Measurements from ENCODE around the gene CTTN. TPM values are rescaled to one million over a fixed set of nuclear protein-coding genes. Genes with fewer than 3 reads are reported as not detected.

Gene CTTN
- total and polyA plus RNA-seq, 2 of the 8 experiments (the other 6 are each of a cell fraction or from before 2014, with no cell fraction given), result 84.6 to 216 TPM

DNA sequence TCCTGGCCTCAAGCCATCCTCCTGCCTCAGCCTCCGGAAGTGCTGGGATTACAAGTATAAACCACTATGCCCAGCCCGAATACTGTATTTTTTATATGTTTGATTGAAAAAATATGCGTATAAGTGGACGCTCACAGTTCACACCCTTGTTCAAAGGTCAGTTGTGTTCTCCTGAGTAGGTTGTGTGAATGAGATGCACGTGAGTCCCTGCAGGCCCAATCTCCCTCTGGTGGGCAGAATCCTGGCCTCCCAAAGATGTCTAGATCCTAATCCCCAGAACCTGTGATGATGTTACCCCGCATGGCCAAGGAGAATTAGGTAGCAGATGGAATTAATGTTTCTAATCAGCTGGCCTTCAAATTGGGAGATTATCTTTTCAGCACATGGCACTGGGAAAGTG is 41.9 kb downstream of the CTTN start:
- Histone ChIP-seq H3K4me2 (ENCODE audit: insufficient read depth in 1 of 2, low read depth in 2 of 2, low read length in 2 of 2) (no peak overlapping the region), H4K5ac (ENCODE audit: insufficient read length, low read depth, low read length) (no peak overlapping the region), H2AFZ (ENCODE audit: low read length) (no peak overlapping the region), H2AK5ac (ENCODE audit: low read depth, low read length) (no peak overlapping the region), H4K8ac (ENCODE audit: extremely low read depth, insufficient read depth, low read length) (no peak overlapping the region), H3K79me1 (ENCODE audit: low read depth, low read length) (no peaks in the 10 kb centered on the region; the same call in 1 of the 2 replicates), H2BK120ac (replicated peaks; ENCODE audit: low read depth, low read length) (no peak overlapping the region), H2BK15ac (ENCODE audit: low read length) (no peak overlapping the region), H3K23me2 (ENCODE audit: low read depth, low read length) (no peaks in the 10 kb centered on the region), H2BK20ac (ENCODE audit: low read length) (no peak overlapping the region), H4K20me1 (replicated peaks in 1 of 2; ENCODE audit: control insufficient read depth in 1 of 2, insufficient read depth in 2 of 2, low read length in 2 of 2) (peaks cover 2% of the 10 kb centered on the region in 2 experiments), H3K56ac (replicated peaks; ENCODE audit: insufficient read length, low read depth, low read length) (no peak overlapping the region), H3K27me3 (replicated peaks in 1 of 4; ENCODE audit: control insufficient read depth in 3 of 4, extremely low read depth in 1 of 4, insufficient read depth in 3 of 4, low read length in 3 of 4) (no peaks in the 10 kb centered on the region), H3K4me1 (replicated peaks in 1 of 4; ENCODE audit: control insufficient read depth in 3 of 4, insufficient read depth in 4 of 4, low read length in 3 of 4) (peaks cover 0 to 5% (median 0%) of the 10 kb centered on the region in 4 experiments; a peak in 1 of 7 replicates), H3K4me3 (ENCODE audit: extremely low read depth in 1 of 4, insufficient read depth in 2 of 4, low read depth in 3 of 4, low read length in 4 of 4) (no peak overlapping the region), H3K18ac (ENCODE audit: extremely low read depth, low read length) (no peak overlapping the region), H4K91ac (replicated peaks; ENCODE audit: insufficient read length, low read length) (no peak overlapping the region), H2BK12ac (ENCODE audit: low read depth, low read length) (no peak overlapping the region), H3K9me3 (ENCODE audit: insufficient read depth in 2 of 2, low read depth in 1 of 2, low read length in 1 of 2) (no peaks in the 10 kb centered on the region), H3K36me3 (ENCODE audit: control insufficient read depth in 2 of 4, insufficient read depth in 4 of 4, low read length in 3 of 4) (peaks cover 12 to 26% (median 19%) of the 10 kb centered on the region in 4 experiments; a peak in 7 of 8 replicates), H3K9ac (replicated peaks in 1 of 4; ENCODE audit: extremely low read depth in 1 of 4, low read depth in 3 of 4, low read length in 3 of 4) (no peak overlapping the region), H3K27ac (ENCODE audit: low read depth, low read length) (no peak overlapping the region), H3K23ac (ENCODE audit: insufficient read length) (no peak overlapping the region), H3K14ac (ENCODE audit: insufficient read length) (no peak overlapping the region), H3K4ac (replicated peaks; ENCODE audit: insufficient read length, low read depth, low read length) (no peak overlapping the region), H3K79me2 (ENCODE audit: control insufficient read depth in 1 of 2, insufficient read depth in 2 of 2, low read length in 2 of 2) (no peaks in the 10 kb centered on the region), H2BK5ac (ENCODE audit: low read depth, low read length) (no peak overlapping the region)
- POLR2A ChIA-PET (ENCODE audit: partially characterized antibody), result interaction anchor here (1.0 to 1.5 kb wide), 3 partner anchors 10 to 19 kb away, joined by 3 to 4 read pairs (median 4); no protein-coding TSS in a partner anchor
- TF ChIP-seq HDAC2 (IDR thresholded peaks at IDR 0.05; ENCODE audit: borderline replicate concordance in 1 of 2, low read depth in 2 of 2, low read length in 2 of 2) (no peak), SP4 (IDR thresholded peaks at IDR 0.05; ENCODE audit: low read length) (no peak), CHD1 (IDR thresholded peaks at IDR 0.05; ENCODE audit: low read depth, low read length) (no peak)
- TF ChIP-seq, protein P1, sequence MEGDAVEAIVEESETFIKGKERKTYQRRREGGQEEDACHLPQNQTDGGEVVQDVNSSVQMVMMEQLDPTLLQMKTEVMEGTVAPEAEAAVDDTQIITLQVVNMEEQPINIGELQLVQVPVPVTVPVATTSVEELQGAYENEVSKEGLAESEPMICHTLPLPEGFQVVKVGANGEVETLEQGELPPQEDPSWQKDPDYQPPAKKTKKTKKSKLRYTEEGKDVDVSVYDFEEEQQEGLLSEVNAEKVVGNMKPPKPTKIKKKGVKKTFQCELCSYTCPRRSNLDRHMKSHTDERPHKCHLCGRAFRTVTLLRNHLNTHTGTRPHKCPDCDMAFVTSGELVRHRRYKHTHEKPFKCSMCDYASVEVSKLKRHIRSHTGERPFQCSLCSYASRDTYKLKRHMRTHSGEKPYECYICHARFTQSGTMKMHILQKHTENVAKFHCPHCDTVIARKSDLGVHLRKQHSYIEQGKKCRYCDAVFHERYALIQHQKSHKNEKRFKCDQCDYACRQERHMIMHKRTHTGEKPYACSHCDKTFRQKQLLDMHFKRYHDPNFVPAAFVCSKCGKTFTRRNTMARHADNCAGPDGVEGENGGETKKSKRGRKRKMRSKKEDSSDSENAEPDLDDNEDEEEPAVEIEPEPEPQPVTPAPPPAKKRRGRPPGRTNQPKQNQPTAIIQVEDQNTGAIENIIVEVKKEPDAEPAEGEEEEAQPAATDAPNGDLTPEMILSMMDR (IDR thresholded peaks at IDR 0.05; ENCODE audit: control extremely low read depth in 1 of 3, insufficient read depth in 1 of 3, low read depth in 1 of 3, low read length in 3 of 3), result peak in 1 of 3 experiments; percentile 12; a peak in 1 of 4 replicates
- TF ChIP-seq, protein P2, sequence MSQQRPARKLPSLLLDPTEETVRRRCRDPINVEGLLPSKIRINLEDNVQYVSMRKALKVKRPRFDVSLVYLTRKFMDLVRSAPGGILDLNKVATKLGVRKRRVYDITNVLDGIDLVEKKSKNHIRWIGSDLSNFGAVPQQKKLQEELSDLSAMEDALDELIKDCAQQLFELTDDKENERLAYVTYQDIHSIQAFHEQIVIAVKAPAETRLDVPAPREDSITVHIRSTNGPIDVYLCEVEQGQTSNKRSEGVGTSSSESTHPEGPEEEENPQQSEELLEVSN (IDR thresholded peaks at IDR 0.05), result no peak
- DNase-seq (ENCODE audit: low read depth in 1 of 2, low spot score in 2 of 2), result no peak
- WGBS, 2 experiments (ENCODE audit: extremely low coverage in 1 of 2, insufficient coverage in 1 of 2, insufficient read length in 1 of 2, insufficient replicate concordance in 2 of 2, low coverage in 1 of 2, low lambda C conversion rate in 2 of 2, missing lambda C conversion rate in 1 of 2), result 94% methylated on average over 6 of the region's 6 CpGs; no CpG with 5 or more reads in 1 of the 2 experiments
- no peak for FAIRE-seq
- CTCF ChIA-PET (ENCODE audit: partially characterized antibody), result interaction anchor here (0.6 to 3.1 kb wide), 6 partner anchors 8 to 362 kb away, joined by 3 to 14 read pairs (median 4); no protein-coding TSS in a partner anchor

Measured in H1 (cell line).